ENCODE measurements around the gene SPTLC2. TPM values are rescaled to one million over a fixed set of nuclear protein-coding genes. Genes with fewer than 3 reads are reported as not detected.

Gene SPTLC2
- total RNA-seq, 1 experiment from 2014 or later = 44.7 TPM

DNA sequence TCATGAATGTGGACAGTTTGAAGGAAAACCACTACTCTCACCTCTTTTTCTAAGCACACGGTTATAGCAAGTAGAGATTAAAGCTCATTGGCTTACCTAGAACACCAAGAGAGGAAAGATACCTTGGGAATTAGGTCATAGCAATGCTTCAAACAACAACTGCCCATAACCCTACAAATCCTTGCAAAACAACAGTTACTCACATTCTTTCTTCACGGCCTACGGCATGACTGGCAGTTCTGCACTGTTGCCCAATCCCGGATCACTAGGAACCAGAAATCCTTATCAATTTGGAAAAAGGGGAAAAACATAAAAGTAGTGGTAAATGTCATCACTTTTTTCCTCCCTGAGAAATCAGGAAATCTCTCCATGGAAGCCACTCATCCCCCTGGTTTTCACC, 108.2 kb downstream of the SPTLC2 start:
- no TSS peak for BruUV-seq (replicated peaks)
- ChIA-PET RAD21 (ENCODE audit: low non-redundant PET in 1 of 2, low total read pairs in 2 of 2, uncharacterized antibody in 2 of 2, unreplicated experiment in 2 of 2) (no interaction called here), CTCF (no interaction called here), POLR2A (no interaction called here)
- no peaks in the 10 kb centered on the region for H3K9me2 ChIP-seq (ENCODE audit: insufficient read depth)
- H2AFZ ChIP-seq (ENCODE audit: low read depth, low read length, poor library complexity, severe bottlenecking) = no peak overlapping the region
- TF ChIP-seq, protein P1, sequence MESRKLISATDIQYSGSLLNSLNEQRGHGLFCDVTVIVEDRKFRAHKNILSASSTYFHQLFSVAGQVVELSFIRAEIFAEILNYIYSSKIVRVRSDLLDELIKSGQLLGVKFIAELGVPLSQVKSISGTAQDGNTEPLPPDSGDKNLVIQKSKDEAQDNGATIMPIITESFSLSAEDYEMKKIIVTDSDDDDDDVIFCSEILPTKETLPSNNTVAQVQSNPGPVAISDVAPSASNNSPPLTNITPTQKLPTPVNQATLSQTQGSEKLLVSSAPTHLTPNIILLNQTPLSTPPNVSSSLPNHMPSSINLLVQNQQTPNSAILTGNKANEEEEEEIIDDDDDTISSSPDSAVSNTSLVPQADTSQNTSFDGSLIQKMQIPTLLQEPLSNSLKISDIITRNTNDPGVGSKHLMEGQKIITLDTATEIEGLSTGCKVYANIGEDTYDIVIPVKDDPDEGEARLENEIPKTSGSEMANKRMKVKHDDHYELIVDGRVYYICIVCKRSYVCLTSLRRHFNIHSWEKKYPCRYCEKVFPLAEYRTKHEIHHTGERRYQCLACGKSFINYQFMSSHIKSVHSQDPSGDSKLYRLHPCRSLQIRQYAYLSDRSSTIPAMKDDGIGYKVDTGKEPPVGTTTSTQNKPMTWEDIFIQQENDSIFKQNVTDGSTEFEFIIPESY (IDR thresholded peaks at IDR 0.05; ENCODE audit: extremely low read depth, insufficient replicate concordance, low read length) = no peak
- TF ChIP-seq EGR1 (IDR thresholded peaks at IDR 0.05; ENCODE audit: low read depth) (no peak), POLR2AphosphoS5 (IDR thresholded peaks at IDR 0.05; ENCODE audit: low read depth, low read length) (no peak), JUND (IDR thresholded peaks at IDR 0.05) (no peak), ELF1 (IDR thresholded peaks at IDR 0.05; ENCODE audit: borderline replicate concordance, low read depth) (no peak), TCF7L2 (IDR thresholded peaks at IDR 0.05; ENCODE audit: borderline replicate concordance, extremely low read depth, insufficient read depth, insufficient read length) (no peak), YY1 (IDR thresholded peaks at IDR 0.05; ENCODE audit: extremely low read depth, insufficient replicate concordance, low read depth, low read length) (no peak), POLR2A (IDR thresholded peaks at IDR 0.05; ENCODE audit: borderline replicate concordance, extremely low read depth, insufficient read depth, insufficient read length) (no peak), RAD21 (IDR thresholded peaks at IDR 0.05; ENCODE audit: low read depth) (no peak), CBX3 (IDR thresholded peaks at IDR 0.05; ENCODE audit: low read depth) (no peak), FOSL1 (IDR thresholded peaks at IDR 0.05; ENCODE audit: low read depth) (no peak), SRF (IDR thresholded peaks at IDR 0.05; ENCODE audit: low read depth) (no peak), EZH2phosphoT487 (IDR thresholded peaks at IDR 0.05; ENCODE audit: borderline replicate concordance) (no peak), SIN3A (IDR thresholded peaks at IDR 0.05; ENCODE audit: low read depth) (no peak), ZNF274 (IDR thresholded peaks at IDR 0.05; ENCODE audit: low read depth, low read length) (no peak)
- TF ChIP-seq, protein P2, sequence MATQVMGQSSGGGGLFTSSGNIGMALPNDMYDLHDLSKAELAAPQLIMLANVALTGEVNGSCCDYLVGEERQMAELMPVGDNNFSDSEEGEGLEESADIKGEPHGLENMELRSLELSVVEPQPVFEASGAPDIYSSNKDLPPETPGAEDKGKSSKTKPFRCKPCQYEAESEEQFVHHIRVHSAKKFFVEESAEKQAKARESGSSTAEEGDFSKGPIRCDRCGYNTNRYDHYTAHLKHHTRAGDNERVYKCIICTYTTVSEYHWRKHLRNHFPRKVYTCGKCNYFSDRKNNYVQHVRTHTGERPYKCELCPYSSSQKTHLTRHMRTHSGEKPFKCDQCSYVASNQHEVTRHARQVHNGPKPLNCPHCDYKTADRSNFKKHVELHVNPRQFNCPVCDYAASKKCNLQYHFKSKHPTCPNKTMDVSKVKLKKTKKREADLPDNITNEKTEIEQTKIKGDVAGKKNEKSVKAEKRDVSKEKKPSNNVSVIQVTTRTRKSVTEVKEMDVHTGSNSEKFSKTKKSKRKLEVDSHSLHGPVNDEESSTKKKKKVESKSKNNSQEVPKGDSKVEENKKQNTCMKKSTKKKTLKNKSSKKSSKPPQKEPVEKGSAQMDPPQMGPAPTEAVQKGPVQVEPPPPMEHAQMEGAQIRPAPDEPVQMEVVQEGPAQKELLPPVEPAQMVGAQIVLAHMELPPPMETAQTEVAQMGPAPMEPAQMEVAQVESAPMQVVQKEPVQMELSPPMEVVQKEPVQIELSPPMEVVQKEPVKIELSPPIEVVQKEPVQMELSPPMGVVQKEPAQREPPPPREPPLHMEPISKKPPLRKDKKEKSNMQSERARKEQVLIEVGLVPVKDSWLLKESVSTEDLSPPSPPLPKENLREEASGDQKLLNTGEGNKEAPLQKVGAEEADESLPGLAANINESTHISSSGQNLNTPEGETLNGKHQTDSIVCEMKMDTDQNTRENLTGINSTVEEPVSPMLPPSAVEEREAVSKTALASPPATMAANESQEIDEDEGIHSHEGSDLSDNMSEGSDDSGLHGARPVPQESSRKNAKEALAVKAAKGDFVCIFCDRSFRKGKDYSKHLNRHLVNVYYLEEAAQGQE (IDR thresholded peaks at IDR 0.05; ENCODE audit: low read depth) = no peak
- TF ChIP-seq, protein P3, sequence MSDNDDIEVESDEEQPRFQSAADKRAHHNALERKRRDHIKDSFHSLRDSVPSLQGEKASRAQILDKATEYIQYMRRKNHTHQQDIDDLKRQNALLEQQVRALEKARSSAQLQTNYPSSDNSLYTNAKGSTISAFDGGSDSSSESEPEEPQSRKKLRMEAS (IDR thresholded peaks at IDR 0.05) = no peak
- TF ChIP-seq, protein P4, sequence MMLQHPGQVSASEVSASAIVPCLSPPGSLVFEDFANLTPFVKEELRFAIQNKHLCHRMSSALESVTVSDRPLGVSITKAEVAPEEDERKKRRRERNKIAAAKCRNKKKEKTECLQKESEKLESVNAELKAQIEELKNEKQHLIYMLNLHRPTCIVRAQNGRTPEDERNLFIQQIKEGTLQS (IDR thresholded peaks at IDR 0.05) = no peak
- no peak overlapping the region for H3K27ac ChIP-seq (ENCODE audit: low read depth, low read length)
- no peak for DNase-seq (ENCODE audit: low read depth, low spot score)
- no peak overlapping the region for H3K9ac ChIP-seq (ENCODE audit: low read length)
- intact Hi-C loops (cut with micrococcal nuclease) = no loop called here
- no peaks in the 10 kb centered on the region for H4K20me1 ChIP-seq (ENCODE audit: insufficient read depth)
- H3K4me2 ChIP-seq (ENCODE audit: low read length) = no peak overlapping the region
- no peaks in the 10 kb centered on the region for H3K4me1 ChIP-seq (ENCODE audit: control insufficient read depth in 1 of 2, insufficient read depth in 2 of 2, low read length in 2 of 2)
- H3K79me2 ChIP-seq (ENCODE audit: insufficient read depth, low read length) = no peaks in the 10 kb centered on the region
- peaks cover 5 to 8% of the 10 kb centered on the region in 2 experiments; a peak in 3 of 4 replicates for H3K36me3 ChIP-seq (ENCODE audit: control insufficient read depth in 1 of 2, insufficient read depth in 2 of 2, low read length in 2 of 2)
- H3K9me3 ChIP-seq (ENCODE audit: control insufficient read depth in 1 of 2, insufficient read depth in 1 of 2, low read depth in 1 of 2, low read length in 2 of 2) = no peaks in the 10 kb centered on the region
- ATAC-seq = no peak
- no peaks in the 10 kb centered on the region for H3K27me3 ChIP-seq (ENCODE audit: insufficient read depth, low read length)
- H3K4me3 ChIP-seq (replicated peaks in 1 of 2; ENCODE audit: low read depth in 1 of 2, low read length in 2 of 2) = no peak overlapping the region
